Right kidney (tissue), 1 donor: ENCODE results near the gene MYD88.
A peak's percentile ranks its signal among the peaks of the same experiment; 100 is the strongest.
"Not testable (repeated sequence)": the region's sequence is repeated elsewhere in the genome, so short reads cannot be mapped to it uniquely, and the experiment has no call there.

Experiments used
- DNase-seq: peaks from one replicate; pipeline ENCODE4 v3.0.0-alpha.2; 2016

The MYD88 gene

GRCh38 chr3:38125305-38126120 is 12.9 kb upstream of the MYD88 start:
- no peak for DNase-seq

DNA sequence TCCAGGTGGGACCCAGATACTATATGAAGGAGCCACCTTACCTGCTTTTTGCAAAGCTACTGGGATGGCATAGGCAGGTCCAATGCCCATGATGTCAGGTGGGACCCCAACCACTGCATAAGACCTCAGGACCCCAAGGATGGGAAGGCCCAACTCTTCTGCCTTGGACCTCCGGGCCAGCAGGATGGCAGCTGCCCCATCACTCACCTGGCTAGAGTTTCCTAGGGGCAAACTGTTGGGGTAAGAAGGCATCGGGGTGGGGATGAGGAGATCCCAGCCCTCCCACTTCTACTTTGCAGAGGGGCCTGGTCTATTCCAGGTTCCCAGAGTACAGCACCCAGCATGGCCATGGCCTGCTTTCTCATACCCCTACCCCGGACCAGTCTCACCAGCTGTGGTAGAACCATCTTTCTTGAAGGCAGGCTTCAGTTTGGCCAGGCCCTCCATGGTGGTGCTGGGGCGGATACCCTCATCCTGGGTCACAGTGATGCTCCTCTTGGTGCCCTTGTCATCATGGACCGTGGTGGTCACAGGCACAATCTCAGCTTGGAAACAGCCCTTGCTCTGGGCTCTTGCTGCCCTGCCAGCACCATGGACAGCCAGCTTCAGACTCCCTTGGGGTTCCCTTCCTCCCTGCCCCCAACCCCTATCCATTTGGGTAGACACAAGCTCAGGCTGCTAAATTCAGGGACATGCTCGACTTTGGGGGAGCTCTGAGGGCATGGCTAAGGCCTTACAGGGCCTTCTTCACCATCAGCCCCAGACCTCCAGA is 12.2 kb upstream of the MYD88 start:
- DNase-seq = no peak

GRCh38 chr3:38127611-38128302 is 10.7 kb upstream of the MYD88 start:
- no peak for DNase-seq

- DNase-seq = no peak
These were observed 10.2 kb upstream of the MYD88 start for GRCh38 chr3:38128303-38128655.

DNA sequence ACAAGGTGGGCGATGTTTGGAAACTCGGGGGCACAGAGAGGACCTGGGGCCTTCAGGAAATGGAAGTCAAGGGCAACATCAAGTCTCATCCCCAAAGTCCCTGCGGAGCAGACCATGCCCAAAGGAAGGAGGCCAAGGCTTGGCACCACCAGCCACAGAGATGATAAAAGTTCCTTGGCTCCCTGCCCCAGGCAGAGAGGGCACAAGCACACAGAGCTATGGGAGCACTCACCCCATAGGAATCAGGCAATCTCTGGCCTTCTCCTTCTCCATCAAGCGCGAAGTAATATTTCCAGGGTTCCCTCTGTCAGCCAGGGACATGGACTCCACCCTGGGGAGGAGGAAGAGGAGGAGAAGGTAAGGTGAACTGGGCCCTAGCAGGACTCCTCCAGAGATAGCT is 9.4 kb upstream of the MYD88 start:
- no peak for DNase-seq

GRCh38 chr3:38130631-38131065 is 7.8 kb upstream of the MYD88 start:
- no peak for DNase-seq

DNA sequence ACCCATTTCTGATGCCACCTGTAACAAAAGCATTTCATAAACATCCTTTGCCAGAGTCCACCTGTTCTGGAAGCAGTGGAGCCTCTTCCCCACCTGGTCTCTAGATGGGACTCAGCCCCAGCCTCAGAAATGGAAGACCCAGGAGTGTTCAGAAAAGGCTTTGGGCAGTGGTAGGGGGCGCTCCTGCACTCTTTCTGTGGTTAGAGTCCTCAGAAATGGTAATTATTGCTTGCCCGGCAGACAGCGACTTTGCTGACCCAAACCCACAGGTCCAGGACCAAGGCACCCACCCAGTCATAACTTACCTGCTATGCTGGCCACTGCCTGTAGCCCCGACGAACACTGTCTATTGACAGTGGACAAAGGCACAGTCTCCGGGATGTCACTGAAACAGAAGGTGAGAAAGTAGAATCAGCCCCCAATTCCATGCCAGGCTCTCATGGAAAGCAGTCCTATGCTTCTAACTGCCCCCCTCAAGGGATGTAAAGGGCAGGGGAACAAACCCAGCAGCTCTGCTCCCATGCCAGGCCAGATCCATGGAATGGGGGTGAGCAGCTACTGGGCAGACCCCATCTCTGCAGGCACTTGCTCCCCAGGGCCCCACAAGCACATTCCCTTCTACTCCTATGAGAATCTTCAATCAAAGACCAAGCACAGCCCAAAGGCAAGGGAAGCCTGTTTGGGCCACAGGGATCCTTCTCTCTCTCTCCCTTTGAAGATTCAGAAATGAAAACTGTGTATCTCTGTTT is 6.7 kb upstream of the MYD88 start:
- no peak for DNase-seq

GRCh38 chr3:38133209-38133556 is 5.3 kb upstream of the MYD88 start:
- DNase-seq = no peak

DNA sequence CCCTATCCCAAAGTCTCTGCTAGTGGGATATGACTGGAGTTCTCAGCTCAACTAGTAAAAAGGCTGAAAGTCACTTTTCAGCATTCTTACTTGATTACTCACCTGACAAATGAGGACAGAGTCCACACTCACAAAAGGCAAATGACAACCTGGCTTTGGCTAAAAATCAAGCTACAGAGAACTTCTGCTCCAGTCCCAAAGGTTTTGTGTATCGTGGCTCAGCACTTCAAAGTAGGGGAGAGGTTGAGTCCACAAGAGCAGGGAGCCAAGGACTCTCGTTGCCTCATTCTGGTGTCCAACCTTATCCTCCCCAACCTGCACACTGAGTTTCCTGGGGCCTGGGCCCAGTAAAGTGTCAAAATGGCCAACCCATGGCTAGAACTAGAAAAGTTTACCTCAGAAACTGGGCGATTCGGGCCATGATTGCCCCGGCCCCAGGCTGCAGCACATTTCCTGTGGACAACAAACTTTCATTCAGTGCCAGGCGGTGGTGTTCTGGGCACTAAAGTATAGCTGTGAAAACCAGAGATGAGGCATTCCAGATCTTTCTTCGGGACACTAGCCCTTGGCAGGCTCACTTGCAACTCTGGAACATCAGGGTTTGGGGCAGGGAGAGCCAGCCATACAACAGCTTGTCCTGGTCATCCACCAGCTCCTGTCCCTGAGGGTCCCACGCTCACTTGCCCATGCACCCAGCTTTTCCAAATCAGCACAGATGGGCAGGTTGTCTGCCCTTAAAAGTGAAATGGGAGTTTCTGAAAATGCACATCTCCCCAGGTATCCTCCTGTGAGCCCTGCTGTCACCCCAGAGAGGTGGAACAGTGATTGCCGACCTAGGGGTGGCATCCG is 4.7 kb upstream of the MYD88 start:
- DNase-seq = no peak

- DNase-seq = not testable (repeated sequence)
These were observed 3.8 kb upstream of the MYD88 start for GRCh38 chr3:38134517-38135143.

DNA sequence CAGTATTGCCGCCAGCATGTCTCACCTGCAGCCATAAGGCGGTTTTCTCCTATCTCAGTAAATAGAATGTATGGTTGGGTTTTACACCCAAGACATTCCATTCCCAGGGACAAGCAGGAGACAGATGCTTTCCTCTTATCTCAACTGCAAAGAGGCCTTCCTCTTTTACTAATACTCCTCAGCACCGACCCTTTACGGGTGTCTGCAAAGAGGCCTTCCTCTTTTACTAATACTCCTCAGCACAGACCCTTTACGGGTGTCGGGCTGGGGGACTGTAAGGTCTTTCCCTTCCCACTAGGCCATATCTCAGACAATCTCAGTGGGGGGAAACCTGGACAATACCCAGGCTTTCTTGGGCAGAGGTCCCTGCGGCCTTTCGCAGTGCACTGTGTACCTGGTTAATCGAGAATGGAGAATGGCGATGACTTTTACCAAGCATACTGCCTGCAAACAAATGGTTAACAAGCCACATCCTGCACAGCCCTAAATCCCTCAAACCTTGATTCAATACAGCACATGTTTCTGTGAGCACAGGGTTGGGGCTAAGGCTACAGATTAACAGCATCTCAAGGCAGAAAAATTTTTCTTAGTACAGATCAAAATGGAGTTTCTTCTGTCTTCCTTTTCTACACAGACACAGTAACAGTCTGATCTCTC is 2.7 kb upstream of the MYD88 start:
- DNase-seq = not testable (repeated sequence)

GRCh38 chr3:38136393-38136776 is 2.1 kb upstream of the MYD88 start:
- DNase-seq = no peak

GRCh38 chr3:38136777-38137614 is 1.5 kb upstream of the MYD88 start, which contains the start of gene ACAA1:
TSS of gene ACAA1 (minus strand) at chr3:38137127. CDS start at chr3:38137035, 92 bp downstream.
- DNase-seq = peak; percentile 96

DNA sequence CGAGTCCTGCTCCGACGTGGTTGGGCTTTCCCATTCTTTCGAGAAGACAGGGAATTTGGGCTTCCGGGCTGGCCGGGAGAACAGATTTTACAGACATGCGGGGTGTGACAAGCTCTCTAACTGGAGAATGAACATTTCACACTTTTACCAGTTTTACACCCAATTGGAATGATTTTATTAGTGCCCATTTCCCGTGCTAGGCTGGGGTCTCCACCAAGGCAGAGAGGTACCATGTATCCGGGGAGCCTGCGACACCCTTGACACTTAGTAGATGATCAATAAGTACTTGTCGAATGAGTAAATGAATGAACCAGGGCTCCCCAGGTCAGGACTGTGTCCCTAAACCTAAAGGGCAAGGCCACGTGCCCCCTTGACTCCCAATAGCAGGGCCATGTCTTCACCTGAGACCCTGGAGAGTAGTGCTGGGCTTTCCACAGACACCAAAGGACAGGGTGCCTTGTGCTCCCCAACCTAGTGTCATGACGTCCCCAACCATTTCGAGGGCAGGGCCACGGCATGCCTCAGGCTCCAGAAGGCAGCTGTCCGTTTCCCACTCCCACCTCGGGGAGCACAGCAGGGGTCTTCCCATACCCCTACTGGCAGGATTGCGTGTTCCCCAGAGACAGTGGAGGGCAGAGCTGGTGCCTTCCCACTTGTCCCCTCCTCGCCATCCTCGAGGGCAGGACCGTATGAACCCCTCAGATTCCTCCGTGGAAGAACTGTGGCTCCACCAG is 679 bp upstream of the MYD88 start:
- no peak for DNase-seq

DNA sequence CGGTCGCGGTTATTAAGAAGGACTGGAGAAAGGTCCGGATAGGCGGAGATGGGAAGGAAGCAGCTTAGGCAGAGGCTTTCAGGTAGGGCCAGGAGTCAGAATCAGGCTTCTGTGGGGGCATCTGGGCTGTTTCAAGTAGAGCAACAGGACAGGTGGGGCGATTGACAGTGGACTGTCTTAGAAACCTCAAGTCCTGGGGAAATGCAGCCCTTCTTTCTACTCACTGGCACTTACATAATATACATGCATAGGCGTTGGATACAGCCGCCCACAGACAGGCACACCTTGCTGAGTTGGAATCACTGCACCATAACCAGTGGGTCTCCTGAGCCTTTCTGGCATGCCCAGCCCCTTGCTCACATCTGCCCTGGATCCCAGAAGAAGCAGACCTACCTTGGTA is 730 bp downstream of the MYD88 start:
- no peak for DNase-seq

GRCh38 chr3:38139652-38140051 is 1.2 kb downstream of the MYD88 start:
- DNase-seq = no peak

GRCh38 chr3:38140326-38141172 is 2.1 kb downstream of the MYD88 start:
- DNase-seq = no peak
